GM12801 (cell line): ENCODE measurements around the gene GTF3C4.

Experiments
- CTCF ChIP-seq: IDR thresholded peaks from one replicate; pipeline ENCODE4 v1.5.1; 2011; ENCODE audit warnings: control low read depth; ENCODE audit not compliant: insufficient read length; ENCODE audit errors: extremely low read depth

GTF3C4 gene

GRCh38 chr9:132677976-132678375 lies 7.7 kb downstream of the GTF3C4 start:
- TF ChIP-seq CTCF = no peak

GRCh38 chr9:132679946-132680625 lies 9.8 kb downstream of the GTF3C4 start:
- TF ChIP-seq CTCF = no peak

- TF ChIP-seq CTCF = no peak
Observed at GRCh38 chr9:132681561-132681960, 11.3 kb downstream of the GTF3C4 start.

- no peak for TF ChIP-seq CTCF
Observed at GRCh38 chr9:132683873-132684272, 13.6 kb downstream of the GTF3C4 start.

- TF ChIP-seq CTCF = no peak
Observed at GRCh38 chr9:132690696-132691095, 20.4 kb downstream of the GTF3C4 start.

GRCh38 chr9:132694144-132694543 lies 23.9 kb downstream of the GTF3C4 start:
- no peak for TF ChIP-seq CTCF

GRCh38 chr9:132697230-132697629 lies 27.0 kb downstream of the GTF3C4 start:
- TF ChIP-seq CTCF = no peak
